Lower leg skin (tissue), 4 donors: ENCODE measurements around the gene VAV2. TPM values are rescaled to one million over a fixed set of nuclear protein-coding genes. Genes with fewer than 3 reads are reported as not detected.
A peak's percentile ranks its signal among the peaks of the same experiment; 100 is the strongest.

Experiments
- DNase-seq, 2 donors: peaks; one replicate each; pipeline ENCODE4 v3.0.0-alpha.2; 2019; ENCODE audit warnings: low spot score in 2 of 2
- H3K4me3 ChIP-seq: fragments of 200-600 bp; sonication (generic); 2 replicates; pipeline ENCODE4 v1.5.1; 2017; ENCODE audit warnings: mild to moderate bottlenecking, low read depth; ENCODE audit not compliant: poor library complexity, severe bottlenecking
- CTCF ChIP-seq, 3 donors: fragments of 450-650 bp; IDR thresholded peaks; one replicate each; pipeline ENCODE4 v1.5.1; 2016; ENCODE audit warnings: antibody characterized with exemption in 3 of 3, mild to moderate bottlenecking in 3 of 3, moderate library complexity in 2 of 3
- POLR2A ChIP-seq, 2 donors: fragments of 450-650 bp; IDR thresholded peaks; one replicate each; pipeline ENCODE4 v1.6.1; 2016 to 2017; ENCODE audit warnings: antibody characterized with exemption in 2 of 2, mild to moderate bottlenecking in 1 of 2, moderate library complexity in 1 of 2
- WGBS, 2 donors: methylation state at CpG; one replicate each; pipeline ENCODE4 v1.1.5; 2018; 5-methylcytosine and 5-hydroxymethylcytosine counted together
- intact Hi-C: fragments of 100-400 bp; cut with DNase I; formaldehyde crosslinking; loops from one replicate; pipeline ENCODE4 v1.15.0; 2023; ENCODE audit warnings: low total_unique reads
- total RNA-seq, 4 donors: library from RNA; depleted of rRNA; stranded (reverse); fragments of >200 nt; gene quantifications; one replicate each; pipeline ENCODE4 v1.1.0, GENCODE V29; 2016

The VAV2 gene
- total RNA-seq, 4 donors from 2014 or later = 6.8 to 9.1 (median 7.5) TPM

- TF ChIP-seq POLR2A (IDR thresholded peaks at IDR 0.05) = no peak
- no peak for TF ChIP-seq CTCF (IDR thresholded peaks at IDR 0.05)
- 66 to 86% methylated on average over 8 of the region's 8 CpGs for WGBS, 2 donors
- DNase-seq = no peak
- H3K4me3 ChIP-seq = no peak overlapping the region
- intact Hi-C loops = no loop called here
Observed at GRCh38 chr9:133795049-133795448, 197.1 kb downstream of the VAV2 start.

- H3K4me3 ChIP-seq = no peak overlapping the region
- WGBS, 2 donors = 89 to 90% methylated on average over 21 to 26 of the region's 27 CpGs
- DNase-seq = no peak
- intact Hi-C loops = no loop called here
- TF ChIP-seq CTCF (IDR thresholded peaks at IDR 0.05) (no peak), POLR2A (IDR thresholded peaks at IDR 0.05) (no peak)
Observed at GRCh38 chr9:133794016-133794760, 197.9 kb downstream of the VAV2 start.

- intact Hi-C loops = loop anchor here (2.0 kb wide), 1 partner anchor 197 kb away; no protein-coding TSS in a partner anchor
- WGBS, 2 donors = 52 to 58% methylated on average over 13 of the region's 13 CpGs
- no peak overlapping the region for H3K4me3 ChIP-seq
- DNase-seq = no peak
- no peak for TF ChIP-seq CTCF (IDR thresholded peaks at IDR 0.05)
- TF ChIP-seq POLR2A (IDR thresholded peaks at IDR 0.05) = no peak
Observed at GRCh38 chr9:133793471-133793870, 198.7 kb downstream of the VAV2 start.

GRCh38 chr9:133792721-133793470 lies 199.2 kb downstream of the VAV2 start:
- H3K4me3 ChIP-seq = no peak overlapping the region
- intact Hi-C loops = loop anchor here (2.0 kb wide), 1 partner anchor 198 kb away; no protein-coding TSS in a partner anchor
- peak; percentile 59 to 94 for DNase-seq
- TF ChIP-seq CTCF (IDR thresholded peaks at IDR 0.05) (peak in 1 of 3 donors; percentile 36), POLR2A (IDR thresholded peaks at IDR 0.05) (no peak)
- WGBS, 2 donors = 21 to 25% methylated on average over 21 to 22 of the region's 22 CpGs

GRCh38 chr9:133791735-133792649 lies 200.1 kb downstream of the VAV2 start:
- no peak for TF ChIP-seq CTCF (IDR thresholded peaks at IDR 0.05)
- TF ChIP-seq POLR2A (IDR thresholded peaks at IDR 0.05) = no peak
- DNase-seq = no peak
- 88 to 89% methylated on average over 18 of the region's 18 CpGs for WGBS, 2 donors
- intact Hi-C loops = loop anchor here (2.0 kb wide), 1 partner anchor 199 kb away; no protein-coding TSS in a partner anchor
- H3K4me3 ChIP-seq = no peak overlapping the region
